Fibroblast of pulmonary artery (primary cell): Measurements from ENCODE around the gene TP53BP2.
A peak's percentile ranks its signal among the peaks of the same experiment; 100 is the strongest.
"Not testable (repeated sequence)": the region's sequence is repeated elsewhere in the genome, so short reads cannot be mapped to it uniquely, and the experiment has no call there.

Experiments used
- DNase-seq: peaks from one replicate; pipeline ENCODE4 v3.0.0-alpha.2; 2010; ENCODE audit warnings: low read depth
- H3K4me3 ChIP-seq: replicated peaks from 2 replicates; pipeline ENCODE4 v1.5.1; 2011; ENCODE audit warnings: low read depth, mild to moderate bottlenecking, control low read depth, low read length, moderate library complexity
- CTCF ChIP-seq: IDR thresholded peaks from 2 replicates; pipeline ENCODE4 v1.5.1; 2011; ENCODE audit warnings: mild to moderate bottlenecking, control low read depth, low read length, inconsistent platforms; ENCODE audit errors: missing control alignments

The TP53BP2 gene

DNA sequence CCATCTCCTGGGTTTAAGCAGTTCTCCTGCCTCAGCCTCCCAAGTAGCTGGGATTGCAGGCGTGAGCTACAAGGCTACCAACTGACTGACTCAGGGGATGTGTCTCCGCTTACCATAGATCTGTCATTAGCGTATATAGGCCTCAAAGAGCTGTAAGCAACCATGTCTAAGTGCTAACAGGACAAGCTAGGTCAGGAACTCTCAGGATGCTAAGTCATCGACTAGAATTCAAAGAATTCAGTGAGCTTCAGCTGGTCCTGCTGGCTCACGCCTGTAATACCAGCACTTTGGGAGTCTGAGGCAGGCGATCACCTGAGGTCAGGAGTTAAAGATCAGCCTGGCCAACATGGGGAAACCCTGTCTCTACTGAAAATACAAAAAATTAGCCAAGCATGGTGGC, 103.9 kb downstream of the TP53BP2 start:
- DNase-seq: peak; percentile 35
- no peak overlapping the region for H3K4me3 ChIP-seq
- no peak for TF ChIP-seq CTCF

GRCh38 chr1:223740038-223740736, 105.6 kb downstream of the TP53BP2 start:
- not testable (repeated sequence) for DNase-seq

DNA sequence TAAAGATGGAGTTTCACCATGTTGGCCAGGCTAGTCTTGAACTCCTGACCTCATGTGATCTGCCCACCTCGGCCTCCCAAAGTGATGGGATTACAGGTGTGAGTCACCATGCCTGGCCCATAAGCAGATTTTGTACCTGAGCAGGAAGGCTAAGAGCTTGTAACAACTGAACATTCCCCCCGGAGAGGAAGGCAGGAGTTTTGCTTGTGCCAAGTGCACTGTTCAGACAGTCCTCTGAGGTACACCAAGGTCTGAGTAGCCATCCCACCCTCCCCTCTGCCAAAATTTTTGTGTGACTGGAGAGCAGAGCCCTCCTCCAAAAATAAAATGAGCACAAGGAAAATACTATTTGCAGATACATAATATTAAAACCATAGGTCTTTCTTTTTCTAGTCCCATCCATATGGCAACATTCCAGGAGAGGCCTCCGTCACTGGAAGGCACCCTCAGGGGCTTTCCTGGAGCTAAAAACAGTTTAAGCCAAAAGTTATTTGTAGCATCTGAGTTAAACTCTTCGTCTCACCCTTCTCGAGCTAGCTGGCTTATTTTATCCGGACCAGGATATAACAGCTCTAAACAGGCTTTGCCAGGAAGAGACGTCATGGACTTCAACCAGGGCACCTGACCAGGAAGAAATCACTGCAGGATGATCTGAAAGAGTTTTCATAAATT, 106.2 kb downstream of the TP53BP2 start:
- no peak for TF ChIP-seq CTCF
- DNase-seq: no peak
- H3K4me3 ChIP-seq: no peak overlapping the region

More at GRCh38 chr1:223740038-223740736, 105.6 kb downstream of the TP53BP2 start:
- H3K4me3 ChIP-seq: not testable (repeated sequence)

- no peak for TF ChIP-seq CTCF
- no peak overlapping the region for H3K4me3 ChIP-seq
- no peak for DNase-seq
Observed at GRCh38 chr1:223738465-223739365, 107.0 kb downstream of the TP53BP2 start.

- no peak for TF ChIP-seq CTCF
- no peak for DNase-seq
- H3K4me3 ChIP-seq: no peak overlapping the region
Observed at GRCh38 chr1:223737342-223737741, 108.4 kb downstream of the TP53BP2 start.

GRCh38 chr1:223736638-223737037, 109.1 kb downstream of the TP53BP2 start:
- H3K4me3 ChIP-seq, DNase-seq: not testable (repeated sequence)

GRCh38 chr1:223733898-223734852, 111.6 kb downstream of the TP53BP2 start:
- no peak for TF ChIP-seq CTCF
- no peak for DNase-seq
- H3K4me3 ChIP-seq: no peak overlapping the region
